HepG2 (cell line): ENCODE data around the gene MTMR6. TPM values are rescaled to one million over a fixed set of nuclear protein-coding genes. Genes with fewer than 3 reads are reported as not detected.

Source experiments
- ARNT2 ChIP-seq: sonication (generic); formaldehyde crosslinking; IDR thresholded peaks from 2 replicates; pipeline ENCODE4 v1.8.0; 2022; ENCODE audit warnings: mild to moderate bottlenecking, low read depth, missing genetic modification reagents, moderate library complexity
- BHLHE40 ChIP-seq: IDR thresholded peaks from 2 replicates; pipeline ENCODE4 v1.6.1; 2011; ENCODE audit warnings: low read length, improper control_type of control experiment
- CHD4 ChIP-seq: fragments of 200-600 bp; sonication (generic); IDR thresholded peaks from 2 replicates; pipeline ENCODE4 v1.7.0; 2017; ENCODE audit warnings: mild to moderate bottlenecking, low read length, borderline replicate concordance
- DMAP1 ChIP-seq: IDR thresholded peaks from 2 replicates; pipeline ENCODE4 v1.6.1; 2016
- IRF2 ChIP-seq: IDR thresholded peaks from 2 replicates; pipeline ENCODE4 v1.6.1; 2018; ENCODE audit warnings: missing genetic modification reagents, missing compliant biosample characterization
- JUN ChIP-seq: sonication (generic); formaldehyde crosslinking; IDR thresholded peaks from 2 replicates; pipeline ENCODE4 v1.4.0; 2020; ENCODE audit warnings: mild to moderate bottlenecking, missing genetic modification reagents
- PAXIP1 ChIP-seq: sonication (generic); formaldehyde crosslinking; conservative IDR thresholded peaks from 2 replicates; pipeline ENCODE4 v1.4.0; 2020; ENCODE audit warnings: mild to moderate bottlenecking, missing genetic modification reagents, moderate library complexity
- POGZ ChIP-seq: sonication (generic); formaldehyde crosslinking; IDR thresholded peaks from 2 replicates; pipeline ENCODE4 v1.4.0; 2020; ENCODE audit warnings: mild to moderate bottlenecking, missing genetic modification reagents
- RARA ChIP-seq: IDR thresholded peaks from 2 replicates; pipeline ENCODE4 v1.6.1; 2016; ENCODE audit warnings: missing genetic modification reagents, missing compliant biosample characterization
- RBM39 ChIP-seq: fragments of 200-400 bp; formaldehyde crosslinking; IDR thresholded peaks from one replicate; pipeline ENCODE4 v1.6.1; 2018; ENCODE audit warnings: antibody characterized with exemption, mild to moderate bottlenecking, low read depth, low read length; ENCODE audit not compliant: poor library complexity, severe bottlenecking
- RFX3 ChIP-seq: IDR thresholded peaks from 2 replicates; pipeline ENCODE4 v1.6.1; 2016; ENCODE audit warnings: missing biosample characterization, missing genetic modification reagents
- ZNF180 ChIP-seq: sonication (generic); formaldehyde crosslinking; IDR thresholded peaks from 2 replicates; pipeline ENCODE4 v1.4.0; 2020; ENCODE audit warnings: low read depth, missing genetic modification reagents, borderline replicate concordance
- ZNF260 ChIP-seq: sonication (generic); formaldehyde crosslinking; IDR thresholded peaks from 2 replicates; pipeline ENCODE4 v1.4.0; 2020; ENCODE audit warnings: missing genetic modification reagents, low read depth, mild to moderate bottlenecking, borderline replicate concordance
- ZNF34 ChIP-seq: sonication (generic); formaldehyde crosslinking; IDR thresholded peaks from 2 replicates; pipeline ENCODE4 v1.4.0; 2020; ENCODE audit warnings: mild to moderate bottlenecking, missing genetic modification reagents, borderline replicate concordance
- ZNF572 ChIP-seq: sonication (generic); formaldehyde crosslinking; IDR thresholded peaks from 2 replicates; pipeline ENCODE4 v1.5.1; 2020; ENCODE audit warnings: mild to moderate bottlenecking, missing genetic modification reagents
- ZNF597 ChIP-seq: sonication (generic); formaldehyde crosslinking; IDR thresholded peaks from 2 replicates; pipeline ENCODE4 v1.5.0; 2020; ENCODE audit warnings: missing genetic modification reagents
- ZNF660 ChIP-seq: sonication (generic); formaldehyde crosslinking; IDR thresholded peaks from 2 replicates; pipeline ENCODE4 v1.5.1; 2020; ENCODE audit warnings: mild to moderate bottlenecking, low read depth, missing genetic modification reagents, borderline replicate concordance
- ZNF747 ChIP-seq: sonication (generic); formaldehyde crosslinking; IDR thresholded peaks from 2 replicates; pipeline ENCODE4 v1.8.1; 2023; ENCODE audit warnings: missing genetic modification reagents, mild to moderate bottlenecking, borderline replicate concordance
- ZNF761 ChIP-seq: sonication (generic); formaldehyde crosslinking; conservative IDR thresholded peaks from 2 replicates; pipeline ENCODE4 v1.4.0; 2020; ENCODE audit warnings: mild to moderate bottlenecking, missing genetic modification reagents
- ZNF800 ChIP-seq: sonication (generic); formaldehyde crosslinking; IDR thresholded peaks from 2 replicates; pipeline ENCODE4 v1.4.0; 2020; ENCODE audit warnings: missing genetic modification reagents
- ZNF816 ChIP-seq: sonication (generic); formaldehyde crosslinking; IDR thresholded peaks from 2 replicates; pipeline ENCODE4 v1.8.0; 2022; ENCODE audit warnings: missing genetic modification reagents, mild to moderate bottlenecking, borderline replicate concordance
- polyA plus RNA-seq, 8 experiments: library from polyadenylated mRNA; depleted of rRNA in 3 of 8; stranded (reverse) in 7 of 8; unstranded in 1 of 8; fragments of >200 nt; fragmentation: Illumina TruSeq in 4 of 8; extraction: Trizol in 4 of 8; gene quantifications; 2 replicates each; pipeline versions ENCODE4 v1.2.1 to v1.2.3, GENCODE V29; 2011 to 2016; ENCODE audit warnings: low read depth in 4 of 8, missing spikeins in 1 of 8, mixed read lengths in 1 of 8; ENCODE audit not compliant: insufficient read depth in 1 of 8
- total RNA-seq, 5 experiments: library from RNA; depleted of rRNA; stranded (reverse); fragments of >200 nt; fragmentation: Illumina TruSeq; extraction: Trizol; gene quantifications; 2 replicates each; pipeline ENCODE4 v1.2.3, GENCODE V29; 2016; ENCODE audit warnings: low read depth in 1 of 5

The MTMR6 gene
- total and polyA plus RNA-seq, 2 of the 13 experiments (the other 11 are each of a cell fraction or from before 2014, with no cell fraction given): 3.4 to 7.8 TPM

GRCh38 chr13:25286969-25287961 lies at the start of gene MTMR6 (continued):
- no peak for TF ChIP-seq CHD4
- TF ChIP-seq DMAP1 (CRISPR knock-in tag): peak; percentile 81; the same call in 1 of the 2 replicates
- TF ChIP-seq RFX3: peak; percentile 51; the same call in 1 of the 2 replicates
- 0 out of 2 replicates have a peak, but pooled peaks have one; percentile 24 for TF ChIP-seq PAXIP1 (CRISPR knock-in tag)
- TF ChIP-seq ZNF816 (CRISPR knock-in tag): no peak
- TF ChIP-seq RARA: peak; percentile 25; the same call in 1 of the 2 replicates
- no peak for TF ChIP-seq ZNF180 (CRISPR knock-in tag)
- TF ChIP-seq ZNF260 (CRISPR knock-in tag): no peak
- 0 out of 2 replicates have a peak, but pooled peaks have one; percentile 79 for TF ChIP-seq ZNF747 (CRISPR knock-in tag)
- no peak for TF ChIP-seq ZNF660 (CRISPR knock-in tag)
- peak; percentile 61 for TF ChIP-seq IRF2 (CRISPR knock-in tag)
- 0 out of 2 replicates have a peak, but pooled peaks have one; percentile 27 for TF ChIP-seq BHLHE40
- no peak for TF ChIP-seq ZNF800 (CRISPR knock-in tag)
- peak; percentile 87 for TF ChIP-seq POGZ (CRISPR knock-in tag)
- no peak; the same call in 1 of the 2 replicates for TF ChIP-seq ARNT2
- TF ChIP-seq RBM39: peak; percentile 34
- TF ChIP-seq ZNF597 (CRISPR knock-in tag): no peak
- TF ChIP-seq ZNF34 (CRISPR knock-in tag): no peak
- TF ChIP-seq ZNF572: peak; percentile 32; the same call in 1 of the 2 replicates
- 0 out of 2 replicates have a peak, but pooled peaks have one; percentile 43 for TF ChIP-seq ZNF761 (CRISPR knock-in tag)
- TF ChIP-seq JUN (CRISPR knock-in tag): peak; percentile 45; the same call in 1 of the 2 replicates
